ENCODE data around the gene GAS2L1.

Gene GAS2L1

GRCh38 chr22:29310065-29310862, 3.8 kb downstream of the GAS2L1 start:
- DNase-seq, result no peak

DNA sequence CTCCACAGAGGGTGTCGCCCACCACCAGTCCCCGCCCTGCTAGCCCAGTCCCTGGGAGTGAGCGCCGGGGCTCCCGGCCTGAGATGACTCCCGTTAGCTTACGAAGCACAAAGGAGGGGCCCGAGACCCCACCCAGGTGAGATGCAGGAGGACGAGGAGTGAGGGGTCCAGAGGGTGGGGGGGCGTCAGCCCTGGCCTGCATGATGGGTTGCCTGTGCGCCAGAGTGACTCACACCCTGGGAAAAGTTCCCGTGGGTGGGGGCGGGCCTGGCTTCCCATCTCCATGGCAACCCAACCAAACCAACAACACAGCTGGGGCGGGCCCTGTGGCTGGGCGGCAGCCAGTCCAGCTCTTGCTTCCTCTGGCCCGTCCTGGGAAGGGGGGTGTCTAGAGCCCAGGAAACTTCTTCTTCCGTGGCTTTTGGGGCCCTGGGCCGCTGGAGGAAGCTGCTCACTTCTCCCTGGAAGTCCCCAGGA, 4.5 kb downstream of the GAS2L1 start:
- DNase-seq, result peak; percentile 91

GRCh38 chr22:29311464-29312217, 5.2 kb downstream of the GAS2L1 start:
- DNase-seq, result no peak

GRCh38 chr22:29312218-29313125, 6.0 kb downstream of the GAS2L1 start:
- DNase-seq, result no peak

DNA sequence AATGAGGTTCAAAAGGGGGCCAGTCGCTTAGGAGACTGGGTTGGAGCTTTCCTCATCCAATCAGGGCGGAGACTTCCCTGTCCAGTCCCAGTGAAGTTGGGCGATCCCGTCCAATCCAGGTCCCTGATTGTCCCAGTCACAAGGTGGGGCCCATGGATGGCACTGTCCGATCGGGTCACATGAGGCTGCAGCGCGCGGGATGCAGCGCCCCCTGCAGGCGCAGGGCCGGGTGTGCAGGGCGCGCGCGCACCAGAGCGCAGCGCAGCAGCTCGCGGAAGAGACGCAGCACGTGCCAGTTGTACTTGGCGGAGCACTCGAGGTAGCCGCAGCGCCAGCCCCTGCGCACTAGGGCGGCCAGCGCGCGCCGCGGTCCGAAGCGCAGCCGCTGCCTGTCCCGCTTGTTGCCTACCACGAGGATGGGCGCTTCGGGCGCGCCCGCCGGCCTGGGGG, 6.7 kb downstream of the GAS2L1 start:
- DNase-seq, result peak; percentile 74

DNA sequence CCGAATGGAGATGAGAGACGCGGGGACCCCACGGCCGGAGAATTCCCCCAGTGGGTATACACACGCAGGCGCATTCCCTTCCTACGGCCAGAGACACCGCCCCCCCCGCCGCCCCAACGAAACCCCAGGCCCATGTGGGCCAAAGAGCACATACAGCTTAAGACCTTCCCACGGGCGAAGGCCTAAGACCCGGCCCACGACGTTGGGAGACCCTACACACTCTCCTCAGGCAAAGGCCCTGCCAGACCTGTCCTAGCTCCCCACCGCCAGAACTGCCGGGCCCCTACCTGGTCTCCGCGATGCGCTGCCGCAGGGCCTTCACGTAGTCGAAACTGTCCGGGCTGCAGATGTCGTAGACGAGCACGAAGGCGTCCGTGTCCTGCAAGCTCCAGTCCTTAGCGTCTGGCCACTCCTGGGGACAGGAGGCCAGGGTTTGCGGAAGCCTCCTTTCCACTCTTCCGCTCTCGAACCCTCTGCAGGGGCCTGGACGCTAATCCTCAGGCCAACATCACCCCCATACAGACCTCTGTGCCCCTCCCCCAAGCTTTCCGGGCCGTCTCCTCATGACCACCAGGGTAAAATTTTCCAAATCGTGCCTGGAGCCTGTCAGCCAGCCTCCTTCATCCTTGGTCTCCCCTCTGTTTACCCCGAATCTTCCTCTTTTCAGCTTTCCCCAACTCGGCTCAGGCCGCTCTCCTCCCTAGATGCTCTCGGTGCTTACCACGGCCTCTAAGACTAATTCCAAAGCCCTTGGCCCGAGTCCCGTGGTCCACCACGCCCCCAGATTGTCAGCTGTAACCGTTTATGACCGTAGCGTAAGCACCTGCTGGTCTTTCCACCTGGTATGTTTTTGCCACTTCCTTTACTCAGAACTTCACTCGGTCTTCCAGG, 7.4 kb downstream of the GAS2L1 start:
- peak; percentile 21 for DNase-seq

DNA sequence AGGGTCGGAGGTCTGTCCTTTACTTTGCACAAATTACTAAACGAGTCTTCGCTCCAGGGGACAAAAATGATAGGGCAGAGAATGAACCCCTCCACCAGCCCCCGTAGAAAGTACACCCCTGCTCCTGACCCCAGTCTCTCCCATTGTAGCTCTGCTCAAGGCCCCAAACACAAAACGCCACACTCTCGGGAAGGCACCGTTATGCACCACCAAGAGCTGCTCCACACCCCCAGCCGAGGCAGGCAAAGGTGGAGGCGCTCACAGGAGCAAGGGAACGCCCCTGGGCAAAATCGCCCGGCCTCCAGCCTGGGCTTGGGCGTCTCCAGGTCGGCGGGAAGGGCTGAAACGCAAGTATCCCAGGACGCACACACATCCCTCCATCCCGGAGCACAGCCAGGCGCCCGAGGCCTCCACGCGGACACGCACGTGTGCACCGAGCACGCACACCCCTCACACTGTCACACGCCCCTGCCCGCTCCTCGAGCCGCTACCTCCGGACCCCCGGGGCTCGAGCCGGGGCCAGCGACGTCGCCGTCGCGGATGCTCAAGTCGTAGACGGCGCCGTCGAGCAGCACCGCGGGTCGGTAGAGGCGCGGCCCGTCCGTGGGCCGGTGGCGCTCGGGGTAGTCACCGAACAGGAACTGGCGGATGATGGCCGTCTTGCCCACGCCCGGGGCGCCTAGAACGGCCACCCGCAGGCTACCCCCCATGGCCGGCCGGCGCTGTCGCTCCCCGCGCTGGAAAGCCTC, 8.3 kb downstream of the GAS2L1 start:
- DNase-seq, result peak; percentile 31

DNA sequence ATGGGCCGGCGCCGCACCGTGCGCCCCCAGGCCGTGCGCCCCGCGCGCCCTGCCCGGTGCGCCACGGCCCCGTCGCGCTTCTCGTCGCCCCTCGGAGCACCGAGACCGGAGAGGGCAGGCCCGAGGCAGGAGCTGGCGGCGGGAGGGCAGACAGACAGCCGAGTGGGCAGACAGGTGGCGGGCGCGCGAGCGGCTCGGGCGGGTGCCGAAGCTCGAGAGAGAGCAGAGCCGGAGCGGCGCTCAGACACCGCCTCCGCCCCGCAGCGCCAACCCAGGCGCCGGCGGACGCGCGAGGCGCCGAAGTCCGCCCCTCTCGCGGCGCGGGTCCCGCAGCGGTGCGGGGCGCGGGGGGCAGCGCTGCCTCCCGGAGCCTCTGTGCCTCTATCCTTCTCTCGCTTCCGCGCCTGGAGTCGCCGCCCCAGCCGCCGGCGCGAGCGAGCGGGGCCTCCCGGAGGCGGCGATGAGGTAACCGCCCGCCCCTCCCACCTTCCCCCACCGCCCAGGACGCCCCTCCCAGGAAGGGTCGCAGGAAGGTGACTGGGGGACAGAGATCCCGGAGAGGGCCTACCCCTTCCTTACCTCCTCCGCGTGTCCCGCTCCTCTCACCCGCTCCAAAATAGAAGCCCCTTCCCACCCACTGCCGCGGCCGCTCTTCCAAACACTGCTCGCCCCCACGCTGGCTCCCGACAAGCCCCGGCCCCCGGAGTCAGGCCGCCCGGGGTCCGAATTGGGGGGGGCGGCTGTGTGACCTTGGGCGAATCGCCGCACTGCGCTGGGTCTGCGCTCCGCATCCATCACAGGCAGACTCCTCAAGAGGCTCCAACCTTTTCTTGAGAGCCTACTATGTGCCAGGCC, 9.1 kb downstream of the GAS2L1 start, which contains the start of gene RASL10A:
TSS of gene RASL10A (minus strand) at position 412 of the 855 bp plus-strand sequence. CDS start 451 bp downstream, outside the sequence.
- DNase-seq, result no peak

- no peak for DNase-seq
Observed at GRCh38 chr22:29316141-29316828, 9.8 kb downstream of the GAS2L1 start.

DNA sequence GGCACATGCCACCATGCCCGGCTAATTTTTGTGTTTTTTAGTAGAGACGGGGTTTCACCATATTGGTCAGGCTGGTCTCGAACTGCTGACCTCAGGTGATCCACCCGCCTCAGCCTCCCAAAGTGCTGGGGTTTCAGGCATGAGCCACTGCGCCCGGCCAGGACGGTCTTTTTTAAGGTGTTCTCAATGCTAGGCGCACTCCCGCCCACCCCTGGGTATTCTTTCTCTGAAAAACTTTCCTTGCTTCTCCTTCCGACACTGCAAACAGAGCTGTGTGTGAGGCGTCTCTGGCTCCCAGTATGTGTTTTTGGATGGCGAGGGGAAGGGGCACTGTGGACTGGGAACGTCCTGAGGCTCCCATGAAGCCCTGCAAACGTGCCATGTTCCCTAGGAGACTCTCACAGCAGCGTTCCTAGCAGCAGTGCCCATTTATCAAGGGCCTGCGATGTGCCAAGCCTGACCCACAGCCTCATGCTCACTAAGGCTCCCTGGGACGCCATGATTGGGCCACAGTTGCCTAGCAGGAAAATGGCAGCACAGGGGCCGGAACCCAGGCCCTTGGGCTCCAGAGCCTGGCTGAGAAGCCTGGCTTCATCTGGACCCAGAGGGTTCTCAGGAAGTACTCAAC, 11.5 kb downstream of the GAS2L1 start:
- no peak for DNase-seq

DNA sequence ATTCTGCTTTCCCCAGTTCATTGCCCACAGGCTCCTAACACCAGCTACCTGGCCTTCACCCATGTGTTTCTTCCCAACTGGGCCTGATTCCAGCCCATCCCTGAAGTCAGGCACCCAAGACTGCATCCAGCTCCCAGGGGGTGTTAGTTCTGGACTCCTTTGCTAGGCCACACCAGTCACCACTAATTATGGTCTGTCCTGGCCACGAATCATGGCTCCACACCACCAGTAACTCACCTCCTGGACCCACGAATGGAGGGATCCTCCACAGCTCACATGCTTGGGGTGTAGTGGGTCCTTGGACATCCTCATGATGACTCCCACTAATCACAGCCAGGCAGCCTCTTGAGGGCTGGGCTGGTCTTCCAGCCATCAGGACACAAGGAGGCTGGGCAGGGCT, 12.6 kb downstream of the GAS2L1 start:
- DNase-seq, result no peak

DNA sequence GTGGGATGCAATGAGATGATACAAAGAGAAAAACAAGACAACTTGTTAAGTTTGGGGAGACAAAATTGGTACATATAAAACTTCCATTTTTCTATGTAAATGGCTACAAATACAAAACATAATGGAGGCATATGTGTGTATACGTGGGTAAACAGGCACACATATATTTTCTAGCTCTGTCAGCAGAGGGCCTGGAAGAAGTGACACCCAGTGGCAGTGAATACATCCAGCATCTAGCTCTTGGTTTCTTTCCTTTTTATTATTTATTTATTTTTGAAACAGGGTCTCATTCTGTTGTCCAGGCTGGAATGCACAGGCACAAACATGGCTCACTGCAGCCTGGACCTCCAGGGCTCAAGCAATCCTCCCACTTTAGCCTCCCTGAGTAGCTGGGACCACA, 14.1 kb downstream of the GAS2L1 start:
- DNase-seq, result peak; percentile 44

GRCh38 chr22:29323641-29324040, 17.2 kb downstream of the GAS2L1 start:
- no peak for DNase-seq

DNA sequence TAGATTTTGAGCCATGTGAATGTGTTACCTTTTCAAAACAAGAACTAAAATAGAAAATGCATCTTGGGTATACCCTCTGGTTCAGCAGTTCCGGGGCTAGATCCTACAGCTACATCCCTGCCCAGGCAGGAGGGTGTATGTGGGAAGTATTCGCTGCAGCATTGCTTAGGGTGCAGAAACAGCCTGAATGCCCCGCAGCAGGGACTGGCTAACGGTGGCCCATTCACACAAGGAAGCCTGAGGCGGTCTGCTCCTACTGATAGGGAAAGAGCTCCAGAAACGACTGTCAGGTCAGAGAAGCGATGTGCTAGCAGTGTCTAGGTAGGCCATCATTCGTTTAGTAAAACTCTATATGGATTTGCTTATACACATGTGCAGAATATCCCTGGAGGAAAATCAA, 18.9 kb downstream of the GAS2L1 start:
- DNase-seq, result no peak

GRCh38 chr22:29325785-29326315, 19.4 kb downstream of the GAS2L1 start:
- no peak for DNase-seq

DNA sequence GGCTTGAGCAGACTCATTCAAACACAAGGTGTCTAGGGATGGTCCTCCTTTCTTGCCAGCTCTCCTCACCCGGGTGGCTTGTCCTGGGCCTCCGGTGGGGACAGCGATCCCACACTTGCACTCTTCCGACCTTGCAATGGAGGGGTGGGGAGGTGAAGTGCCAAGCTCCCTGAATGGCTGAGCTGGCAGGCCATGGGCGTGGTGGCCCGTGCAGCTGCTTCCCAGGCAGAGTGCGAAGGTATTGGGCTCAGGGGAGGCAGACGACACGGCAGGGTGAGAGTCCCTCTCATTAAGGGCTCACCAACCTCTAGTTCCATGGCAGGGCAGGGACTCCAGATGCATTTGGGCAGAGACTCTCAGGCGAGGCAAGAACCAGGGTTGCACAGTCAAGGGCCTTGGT, 20.0 kb downstream of the GAS2L1 start:
- DNase-seq, result no peak

DNA sequence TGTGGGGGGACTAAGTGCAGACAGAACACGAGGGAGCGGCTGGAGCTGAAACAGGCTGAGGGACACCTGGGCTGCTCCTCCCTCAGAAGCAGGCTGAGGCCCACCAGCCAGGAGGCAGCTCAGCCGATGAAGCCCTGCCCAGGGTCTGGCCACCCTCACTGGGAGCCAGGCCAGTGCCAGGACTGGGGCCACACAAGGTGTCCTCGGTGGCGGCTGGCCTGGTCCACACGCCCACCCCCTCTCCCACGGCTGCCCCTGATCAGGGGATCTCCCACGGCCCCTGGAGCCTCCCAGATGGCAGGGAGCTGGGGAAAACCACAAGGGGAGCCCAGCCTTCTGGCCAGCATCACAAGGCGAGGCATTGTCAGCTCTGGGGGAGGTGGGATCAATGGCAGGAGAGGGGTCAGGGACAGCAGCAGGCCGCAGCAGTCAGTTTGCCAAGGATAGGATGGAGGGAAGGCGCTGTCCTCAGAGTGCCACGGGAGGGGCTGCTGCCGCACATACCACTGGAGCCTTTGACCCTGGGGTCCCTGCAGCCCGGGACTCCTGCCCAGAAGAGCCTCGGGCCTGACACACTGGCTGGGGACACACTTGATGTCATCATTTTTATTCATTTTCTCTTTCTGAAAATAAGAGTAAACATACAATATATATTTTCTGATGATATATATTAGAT, 20.8 kb downstream of the GAS2L1 start:
- no peak for DNase-seq

DNA sequence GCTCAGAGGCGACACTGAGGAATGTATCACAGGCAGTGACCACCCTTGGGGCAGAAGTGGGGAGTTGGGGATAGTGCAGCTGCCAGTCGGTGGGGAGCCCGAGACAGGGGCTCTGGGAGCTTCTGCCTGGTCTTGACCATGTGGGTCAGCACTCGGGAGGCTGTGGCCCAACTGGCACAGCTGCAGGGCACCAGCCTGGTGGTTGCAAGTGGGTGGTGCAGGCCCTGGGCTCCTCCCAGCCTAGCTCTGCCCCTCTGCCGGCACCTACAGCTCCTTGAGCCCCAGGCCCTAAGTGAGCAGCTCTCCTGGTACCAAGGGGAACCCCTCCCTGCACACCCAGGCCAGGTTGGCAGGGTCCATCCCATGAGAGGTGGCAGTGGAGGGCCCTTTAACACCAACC, 21.6 kb downstream of the GAS2L1 start:
- DNase-seq, result no peak
